ENCODE data around the gene GDE1.

GRCh38 chr16:19463468-19464315 is 58.2 kb downstream of the GDE1 start:
- no peak for TF ChIP-seq CTCF (IDR thresholded peaks at IDR 0.05)
- TF ChIP-seq POLR2A (IDR thresholded peaks at IDR 0.05): no peak

All from esophagus squamous epithelium (tissue), 4 donors.